Measurements from ENCODE around the gene SLC44A2.

Gene SLC44A2

GRCh38 chr19:10602330-10603083 lies 22.8 kb upstream of the SLC44A2 start:
- no peak for TF ChIP-seq CTCF (IDR thresholded peaks at IDR 0.05; ENCODE audit: low read depth, low read length, missing control alignments)
- H3K4me3 ChIP-seq (replicated peaks; ENCODE audit: low read depth, low read length) = peak overlapping the region; percentile 70
- no peak for DNase-seq (ENCODE audit: extremely low read depth, low read depth)

- H3K4me3 ChIP-seq (replicated peaks; ENCODE audit: low read depth, low read length) = peak overlapping the region; percentile 70
- DNase-seq (ENCODE audit: extremely low read depth, low read depth) = no peak
- TF ChIP-seq CTCF (IDR thresholded peaks at IDR 0.05; ENCODE audit: low read depth, low read length, missing control alignments) = no peak
Observed at GRCh38 chr19:10603084-10603872, 22.1 kb upstream of the SLC44A2 start.

- DNase-seq (ENCODE audit: extremely low read depth, low read depth) = no peak
- TF ChIP-seq CTCF (IDR thresholded peaks at IDR 0.05; ENCODE audit: low read depth, low read length, missing control alignments) = no peak
Observed at GRCh38 chr19:10603873-10604459, 21.4 kb upstream of the SLC44A2 start.

GRCh38 chr19:10604460-10604980 lies 20.8 kb upstream of the SLC44A2 start:
- no peak for TF ChIP-seq CTCF (IDR thresholded peaks at IDR 0.05; ENCODE audit: low read depth, low read length, missing control alignments)
- H3K4me3 ChIP-seq (replicated peaks; ENCODE audit: low read depth, low read length) = no peak overlapping the region
- DNase-seq (ENCODE audit: extremely low read depth, low read depth) = no peak

More at GRCh38 chr19:10603873-10604459, 21.4 kb upstream of the SLC44A2 start:
- peak overlapping the region; percentile 70; the same call in 1 of the 2 replicates for H3K4me3 ChIP-seq (replicated peaks; ENCODE audit: low read depth, low read length)

- no peak for TF ChIP-seq CTCF (IDR thresholded peaks at IDR 0.05; ENCODE audit: low read depth, low read length, missing control alignments)
Observed at GRCh38 chr19:10611907-10612306, 13.4 kb upstream of the SLC44A2 start.

GRCh38 chr19:10612499-10613119 lies 12.7 kb upstream of the SLC44A2 start:
- no peak for DNase-seq (ENCODE audit: extremely low read depth, low read depth)
- no peak overlapping the region for H3K4me3 ChIP-seq (replicated peaks; ENCODE audit: low read depth, low read length)
- no peak for TF ChIP-seq CTCF (IDR thresholded peaks at IDR 0.05; ENCODE audit: low read depth, low read length, missing control alignments)

More at GRCh38 chr19:10611907-10612306, 13.4 kb upstream of the SLC44A2 start:
- no peak for DNase-seq (ENCODE audit: extremely low read depth, low read depth)
- no peak overlapping the region for H3K4me3 ChIP-seq (replicated peaks; ENCODE audit: low read depth, low read length)
